Measurements from ENCODE around the gene KRTAP10-4. TPM values are rescaled to one million over a fixed set of nuclear protein-coding genes. Genes with fewer than 3 reads are reported as not detected.

The KRTAP10-4 gene
- total and polyA plus RNA-seq, 2 donors from 2014 or later = not detected

GRCh38 chr21:44528634-44528995, 44.9 kb upstream of the KRTAP10-4 start:
- TF ChIP-seq CTCF (IDR thresholded peaks at IDR 0.05; ENCODE audit: borderline replicate concordance, extremely low read depth, insufficient read depth) = no peak
- DNase-seq (peak in 2 of 5 donors; percentile 16 to 37), FAIRE-seq (no peak)
- Histone ChIP-seq H3K4me1 (ENCODE audit: control insufficient read depth in 2 of 3, insufficient read depth in 2 of 3, low read depth in 1 of 3, low read length in 3 of 3) (no peaks in the 10 kb centered on the region), H3K9ac (ENCODE audit: low read length in 3 of 3) (no peak overlapping the region), H3K27me3 (ENCODE audit: control insufficient read depth, insufficient read depth, low read length) (no peaks in the 10 kb centered on the region), H3K4me3 (ENCODE audit: low read length in 3 of 3) (no peak overlapping the region), H3K36me3 (ENCODE audit: control insufficient read depth in 2 of 3, insufficient read depth in 3 of 3, low read length in 3 of 3) (no peaks in the 10 kb centered on the region), H3K9me3 (ENCODE audit: control insufficient read depth in 2 of 3, insufficient read depth in 1 of 3, low read length in 3 of 3) (no peaks in the 10 kb centered on the region), H3K27ac (ENCODE audit: low read depth in 2 of 2, low read length in 2 of 2) (no peak overlapping the region)
- intact Hi-C loops (cut with DNase I) = no loop called here

- H3K9ac ChIP-seq (ENCODE audit: low read length in 3 of 3) = no peak overlapping the region
- no peak overlapping the region for H3K4me3 ChIP-seq (ENCODE audit: low read length in 3 of 3)
- TF ChIP-seq CTCF (IDR thresholded peaks at IDR 0.05; ENCODE audit: borderline replicate concordance, extremely low read depth, insufficient read depth) = no peak
- peak in 2 of 5 donors; percentile 14 to 51 for DNase-seq
- FAIRE-seq = no peak
- H3K36me3 ChIP-seq (ENCODE audit: control insufficient read depth in 2 of 3, insufficient read depth in 3 of 3, low read length in 3 of 3) = no peaks in the 10 kb centered on the region
- no peak overlapping the region for H3K27ac ChIP-seq (ENCODE audit: low read depth in 2 of 2, low read length in 2 of 2)
- intact Hi-C loops (cut with DNase I) = no loop called here
- no peaks in the 10 kb centered on the region for H3K27me3 ChIP-seq (ENCODE audit: control insufficient read depth, insufficient read depth, low read length)
- H3K9me3 ChIP-seq (ENCODE audit: control insufficient read depth in 2 of 3, insufficient read depth in 1 of 3, low read length in 3 of 3) = no peaks in the 10 kb centered on the region
- no peaks in the 10 kb centered on the region for H3K4me1 ChIP-seq (ENCODE audit: control insufficient read depth in 2 of 3, insufficient read depth in 2 of 3, low read depth in 1 of 3, low read length in 3 of 3)
Measured at GRCh38 chr21:44529011-44529421, 44.5 kb upstream of the KRTAP10-4 start.

GRCh38 chr21:44529503-44530125, 43.9 kb upstream of the KRTAP10-4 start:
- H3K27ac ChIP-seq (ENCODE audit: low read depth in 2 of 2, low read length in 2 of 2) = no peak overlapping the region
- TF ChIP-seq CTCF (IDR thresholded peaks at IDR 0.05; ENCODE audit: borderline replicate concordance, extremely low read depth, insufficient read depth) = no peak
- peak in 1 of 5 donors; percentile 60 for DNase-seq
- H3K9ac ChIP-seq (ENCODE audit: low read length in 3 of 3) = no peak overlapping the region
- intact Hi-C loops (cut with DNase I) = no loop called here
- H3K4me3 ChIP-seq (ENCODE audit: low read length in 3 of 3) = no peak overlapping the region
- FAIRE-seq = no peak
- no peaks in the 10 kb centered on the region for H3K9me3 ChIP-seq (ENCODE audit: control insufficient read depth in 2 of 3, insufficient read depth in 1 of 3, low read length in 3 of 3)
- no peaks in the 10 kb centered on the region for H3K36me3 ChIP-seq (ENCODE audit: control insufficient read depth in 2 of 3, insufficient read depth in 3 of 3, low read length in 3 of 3)
- no peaks in the 10 kb centered on the region for H3K4me1 ChIP-seq (ENCODE audit: control insufficient read depth in 2 of 3, insufficient read depth in 2 of 3, low read depth in 1 of 3, low read length in 3 of 3)
- H3K27me3 ChIP-seq (ENCODE audit: control insufficient read depth, insufficient read depth, low read length) = no peaks in the 10 kb centered on the region

All from kidney (tissue), 14 donors.